ENCODE measurements around the gene SPAG7. TPM values are rescaled to one million over a fixed set of nuclear protein-coding genes. Genes with fewer than 3 reads are reported as not detected.
A peak's percentile ranks its signal among the peaks of the same experiment; 100 is the strongest.

The SPAG7 gene
- total and polyA plus RNA-seq, 5 donors, result 106 to 164 (median 121) TPM

GRCh38 chr17:4998027-4998731 is 30.6 kb upstream of the SPAG7 start:
- under 1% methylated on average over 55 of the region's 55 CpGs for WGBS
- DNase-seq (peak; percentile 66 to 86 (median 86)), ATAC-seq (peak; percentile 3 to 12)
- Histone ChIP-seq H3K27ac (ENCODE audit: low read length) (peak overlapping the region; percentile 94), H3K4me1 (ENCODE audit: control insufficient read depth, insufficient read depth, low read length) (no peaks in the 10 kb centered on the region), H3K4me3 (ENCODE audit: low read length) (peak overlapping the region; percentile 89), H3K9me3 (ENCODE audit: control insufficient read depth, low read length) (no peaks in the 10 kb centered on the region), H3K27me3 (ENCODE audit: control insufficient read depth, insufficient read depth) (no peaks in the 10 kb centered on the region)
- intact Hi-C loops (cut with DNase I), result no loop called here

- H3K27me3 ChIP-seq (ENCODE audit: control insufficient read depth, insufficient read depth), result no peaks in the 10 kb centered on the region
- no peaks in the 10 kb centered on the region for H3K4me1 ChIP-seq (ENCODE audit: control insufficient read depth, insufficient read depth, low read length)
- peak; percentile 93 to 94 for ATAC-seq
- intact Hi-C loops (cut with DNase I), result no loop called here
- no peaks in the 10 kb centered on the region for H3K9me3 ChIP-seq (ENCODE audit: control insufficient read depth, low read length)
- H3K27ac ChIP-seq (ENCODE audit: low read length), result peak within 1 kb of the TSS; percentile 94
- WGBS, result under 1% methylated on average over 93 of the region's 93 CpGs
- DNase-seq, result peak; percentile 95 to 98 (median 98)
- H3K4me3 ChIP-seq (ENCODE audit: low read length), result peak within 1 kb of the TSS; percentile 89
These were observed 29.8 kb upstream of the SPAG7 start, which contains the start of the genes INCA1 and KIF1C for GRCh38 chr17:4997302-4998026. Gene INCA1, minus strand, starts transcription at chr17:4997522. Its CDS starts 3,085 bp downstream, at chr17:4994437. Gene KIF1C, plus strand, starts transcription at chr17:4997950. Its CDS starts 2,297 bp downstream, at chr17:5000247.

GRCh38 chr17:4994081-4994595 is 26.5 kb upstream of the SPAG7 start:
- intact Hi-C loops (cut with DNase I), result no loop called here
- Histone ChIP-seq H3K27ac (ENCODE audit: low read length) (no peak overlapping the region), H3K4me1 (ENCODE audit: control insufficient read depth, insufficient read depth, low read length) (no peaks in the 10 kb centered on the region), H3K4me3 (ENCODE audit: low read length) (no peak overlapping the region), H3K27me3 (ENCODE audit: control insufficient read depth, insufficient read depth) (no peaks in the 10 kb centered on the region), H3K9me3 (ENCODE audit: control insufficient read depth, low read length) (no peaks in the 10 kb centered on the region)
- ATAC-seq (no peak), DNase-seq (no peak)
- WGBS, result 84% methylated on average over 6 of the region's 6 CpGs

- Histone ChIP-seq H3K27ac (ENCODE audit: low read length) (peak overlapping the region; percentile 85), H3K9me3 (ENCODE audit: control insufficient read depth, low read length) (no peaks in the 10 kb centered on the region), H3K27me3 (ENCODE audit: control insufficient read depth, insufficient read depth) (no peaks in the 10 kb centered on the region), H3K4me1 (ENCODE audit: control insufficient read depth, insufficient read depth, low read length) (peaks cover 2% of the 10 kb centered on the region), H3K4me3 (ENCODE audit: low read length) (peak overlapping the region; percentile 81)
- DNase-seq (peak; percentile 67 to 79 (median 71)), ATAC-seq (peak; percentile 9 to 23)
- intact Hi-C loops (cut with DNase I), result loop anchor here (5.0 to 10.0 kb wide), 4 partner anchors 53 to 81 kb away; partner anchors contain the start of gene GP1BA (in 1 of the 4)
- under 1% methylated on average over 30 of the region's 30 CpGs for WGBS
These were observed 20.4 kb upstream of the SPAG7 start for GRCh38 chr17:4987767-4988567.

GRCh38 chr17:4986951-4987766 is 19.5 kb upstream of the SPAG7 start, which contains the start of gene CAMTA2:
Gene CAMTA2, minus strand, starts transcription at chr17:4987675. Its CDS starts 1,453 bp downstream, at chr17:4986222.
- intact Hi-C loops (cut with DNase I), result loop anchor here (5.0 to 10.0 kb wide), 4 partner anchors 52 to 80 kb away; partner anchors contain the start of gene GP1BA (in 1 of the 4)

GRCh38 chr17:4986403-4986802 is 18.8 kb upstream of the SPAG7 start:
- peak in 2 of 3 donors; percentile 53 to 54 for DNase-seq
- 37% methylated on average over 5 of the region's 5 CpGs for WGBS

More at GRCh38 chr17:4986951-4987766, 19.5 kb upstream of the SPAG7 start, which contains the start of gene CAMTA2:
- Histone ChIP-seq H3K4me3 (ENCODE audit: low read length) (peak within 1 kb of the TSS; percentile 81), H3K27ac (ENCODE audit: low read length) (peak within 1 kb of the TSS; percentile 85), H3K4me1 (ENCODE audit: control insufficient read depth, insufficient read depth, low read length) (peaks cover 2% of the 10 kb centered on the region), H3K27me3 (ENCODE audit: control insufficient read depth, insufficient read depth) (no peaks in the 10 kb centered on the region), H3K9me3 (ENCODE audit: control insufficient read depth, low read length) (no peaks in the 10 kb centered on the region)
- peak; percentile 96 for ATAC-seq
- under 1% methylated on average over 78 of the region's 78 CpGs for WGBS
- DNase-seq, result peak; percentile 94 to 98 (median 97)

GRCh38 chr17:4982305-4982704 is 14.7 kb upstream of the SPAG7 start:
- H3K9me3 ChIP-seq (ENCODE audit: control insufficient read depth, low read length), result no peaks in the 10 kb centered on the region
- no peak for DNase-seq
- 65% methylated on average over 5 of the region's 5 CpGs for WGBS
- no peak for ATAC-seq
- intact Hi-C loops (cut with DNase I), result loop anchor here in 3 of 4 donors (10.0 kb wide), 2 partner anchors 48 to 82 kb away; partner anchors contain the start of gene GP1BA (in 1 of the 3)
- no peaks in the 10 kb centered on the region for H3K4me1 ChIP-seq (ENCODE audit: control insufficient read depth, insufficient read depth, low read length)
- H3K27me3 ChIP-seq (ENCODE audit: control insufficient read depth, insufficient read depth), result no peaks in the 10 kb centered on the region
- no peak overlapping the region for H3K27ac ChIP-seq (ENCODE audit: low read length)
- no peak overlapping the region for H3K4me3 ChIP-seq (ENCODE audit: low read length)

More at GRCh38 chr17:4986403-4986802, 18.8 kb upstream of the SPAG7 start:
- intact Hi-C loops (cut with DNase I), result loop anchor here (5.0 to 10.0 kb wide), 4 partner anchors 52 to 79 kb away; partner anchors contain the start of gene GP1BA (in 1 of the 4)
- no peaks in the 10 kb centered on the region for H3K9me3 ChIP-seq (ENCODE audit: control insufficient read depth, low read length)
- H3K4me1 ChIP-seq (ENCODE audit: control insufficient read depth, insufficient read depth, low read length), result peaks cover 2% of the 10 kb centered on the region
- ATAC-seq, result peak; percentile 2 to 41
- no peaks in the 10 kb centered on the region for H3K27me3 ChIP-seq (ENCODE audit: control insufficient read depth, insufficient read depth)
- H3K27ac ChIP-seq (ENCODE audit: low read length), result peak overlapping the region; percentile 85
- H3K4me3 ChIP-seq (ENCODE audit: low read length), result peak overlapping the region; percentile 81

- DNase-seq, result peak in 1 of 3 donors; percentile 26
- intact Hi-C loops (cut with DNase I), result loop anchor here in 3 of 4 donors (10.0 kb wide), 2 partner anchors 46 to 84 kb away; partner anchors contain the start of gene GP1BA (in 1 of the 3)
- H3K27me3 ChIP-seq (ENCODE audit: control insufficient read depth, insufficient read depth), result no peaks in the 10 kb centered on the region
- WGBS, result 40% methylated on average over 6 of the region's 6 CpGs
- H3K4me1 ChIP-seq (ENCODE audit: control insufficient read depth, insufficient read depth, low read length), result no peaks in the 10 kb centered on the region
- no peaks in the 10 kb centered on the region for H3K9me3 ChIP-seq (ENCODE audit: control insufficient read depth, low read length)
- H3K4me3 ChIP-seq (ENCODE audit: low read length), result no peak overlapping the region
- ATAC-seq, result peak; percentile 27 to 34
- no peak overlapping the region for H3K27ac ChIP-seq (ENCODE audit: low read length)
These were observed 13.1 kb upstream of the SPAG7 start for GRCh38 chr17:4980644-4981216.

- Histone ChIP-seq H3K9me3 (ENCODE audit: control insufficient read depth, low read length) (no peaks in the 10 kb centered on the region), H3K27ac (ENCODE audit: low read length) (no peak overlapping the region), H3K4me1 (ENCODE audit: control insufficient read depth, insufficient read depth, low read length) (peaks cover 6% of the 10 kb centered on the region), H3K27me3 (ENCODE audit: control insufficient read depth, insufficient read depth) (no peaks in the 10 kb centered on the region), H3K4me3 (ENCODE audit: low read length) (no peak overlapping the region)
- DNase-seq (no peak), ATAC-seq (no peak)
- intact Hi-C loops (cut with DNase I), result loop anchor here in 1 of 4 donors (10.0 kb wide), 1 partner anchor 76 kb away; no protein-coding TSS in a partner anchor
These were observed 11.1 kb upstream of the SPAG7 start for GRCh38 chr17:4978726-4979125.
